ENCODE measurements around the gene ARPC4.

GRCh38 chr3:9779075-9779593, 13.7 kb upstream of the ARPC4 start:
- no peak for TF ChIP-seq POLR2A (IDR thresholded peaks at IDR 0.05)
- TF ChIP-seq, protein P1, sequence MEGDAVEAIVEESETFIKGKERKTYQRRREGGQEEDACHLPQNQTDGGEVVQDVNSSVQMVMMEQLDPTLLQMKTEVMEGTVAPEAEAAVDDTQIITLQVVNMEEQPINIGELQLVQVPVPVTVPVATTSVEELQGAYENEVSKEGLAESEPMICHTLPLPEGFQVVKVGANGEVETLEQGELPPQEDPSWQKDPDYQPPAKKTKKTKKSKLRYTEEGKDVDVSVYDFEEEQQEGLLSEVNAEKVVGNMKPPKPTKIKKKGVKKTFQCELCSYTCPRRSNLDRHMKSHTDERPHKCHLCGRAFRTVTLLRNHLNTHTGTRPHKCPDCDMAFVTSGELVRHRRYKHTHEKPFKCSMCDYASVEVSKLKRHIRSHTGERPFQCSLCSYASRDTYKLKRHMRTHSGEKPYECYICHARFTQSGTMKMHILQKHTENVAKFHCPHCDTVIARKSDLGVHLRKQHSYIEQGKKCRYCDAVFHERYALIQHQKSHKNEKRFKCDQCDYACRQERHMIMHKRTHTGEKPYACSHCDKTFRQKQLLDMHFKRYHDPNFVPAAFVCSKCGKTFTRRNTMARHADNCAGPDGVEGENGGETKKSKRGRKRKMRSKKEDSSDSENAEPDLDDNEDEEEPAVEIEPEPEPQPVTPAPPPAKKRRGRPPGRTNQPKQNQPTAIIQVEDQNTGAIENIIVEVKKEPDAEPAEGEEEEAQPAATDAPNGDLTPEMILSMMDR (IDR thresholded peaks at IDR 0.05) = no peak
